Heart right ventricle (tissue), 16 donors: Measurements from ENCODE around the gene PDZK1IP1. TPM values are rescaled to one million over a fixed set of nuclear protein-coding genes. Genes with fewer than 3 reads are reported as not detected.
"Not testable (repeated sequence)": the region's sequence is repeated elsewhere in the genome, so short reads cannot be mapped to it uniquely, and the experiment has no call there.

Source experiments
- ATAC-seq, 8 donors: fragments of 200-7000 bp; cut with Tn5 transposase; one replicate each; pipeline ENCODE4 v1.9.1; 2020; ENCODE audit warnings: mild to moderate bottlenecking in 8 of 8, moderate library complexity in 8 of 8, moderate number of reproducible peaks in 1 of 8
- DNase-seq, 2 donors: peaks; one replicate each; pipeline ENCODE4 v3.0.0-alpha.2; 2020
- H3K27ac ChIP-seq, 10 donors: fragments of 200-600 bp; sonication (generic) in 2 of 10; one replicate each; pipeline versions ENCODE4 v1.5.0 to v1.8.0; 2020 to 2022; ENCODE audit warnings: mild to moderate bottlenecking in 3 of 10
- H3K27me3 ChIP-seq, 7 donors: fragments of 200-600 bp; one replicate each; pipeline ENCODE4 v1.8.0; 2021 to 2022; ENCODE audit warnings: mild to moderate bottlenecking in 2 of 7
- H3K36me3 ChIP-seq, 9 donors: fragments of 200-600 bp; sonication (generic) in 1 of 9; one replicate each; pipeline versions ENCODE4 v1.5.0 to v1.8.0; 2020 to 2022; ENCODE audit warnings: mild to moderate bottlenecking in 2 of 9
- H3K4me1 ChIP-seq, 9 donors: fragments of 200-600 bp; sonication (generic) in 1 of 9; one replicate each; pipeline versions ENCODE4 v1.5.0 to v1.8.0; 2020 to 2022; ENCODE audit warnings: mild to moderate bottlenecking in 4 of 9
- H3K4me3 ChIP-seq, 10 donors: fragments of 200-600 bp; sonication (generic) in 2 of 10; one replicate each; pipeline versions ENCODE4 v1.5.0 to v1.8.0; 2020 to 2022; ENCODE audit warnings: mild to moderate bottlenecking in 7 of 10, moderate library complexity in 2 of 10
- H3K9me3 ChIP-seq, 11 donors: fragments of 200-600 bp in 10 of 11; sonication (generic) in 2 of 11; one replicate each; pipeline versions ENCODE4 v1.5.0 to v1.8.0; 2013 to 2022; ENCODE audit warnings: mild to moderate bottlenecking in 2 of 11, control low read depth in 1 of 11, moderate library complexity in 1 of 11
- WGBS, 2 donors: extraction: QIAGEN DNeasy Blood & Tissue Kit; methylation state at CpG; one replicate each; pipeline ENCODE4 v1.1.7; 2013; ENCODE audit warnings: inconsistent platforms in 1 of 2; 5-methylcytosine and 5-hydroxymethylcytosine counted together
- intact Hi-C, 10 donors: fragments of 100-400 bp; cut with DNase I; formaldehyde crosslinking; loops; one replicate each; pipeline versions ENCODE4 v1.11.1 to v1.14.2; 2022
- polyA plus RNA-seq, 2 donors: library from polyadenylated mRNA; stranded (reverse); fragments of 200-250 nt; gene quantifications; one replicate each; pipeline ENCODE4 v1.2.3, GENCODE V29; 2013
- total RNA-seq, 10 donors: library from RNA; stranded (reverse); fragmentation: NEBNext Ultra II Directional in 3 of 10; extraction: Animal tissue kit (Norgen Biotek cat#: 25700) in 3 of 10; gene quantifications; one replicate each; pipeline versions ENCODE4 v1.2.1 to v1.2.4, GENCODE V29; 2021 to 2023
- TF ChIP-seq, protein P1 (sequence below), 9 donors: fragments of 200-600 bp; sonication (generic) in 2 of 9; IDR thresholded peaks; one replicate each; pipeline versions ENCODE4 v1.5.0 to v1.8.0; 2021 to 2022; ENCODE audit warnings: antibody characterized with exemption in 9 of 9, mild to moderate bottlenecking in 5 of 9, moderate library complexity in 1 of 9
- donor health status: Arrhythmogenic right ventricular cardiomyopathy.
- donor health status: ischemic (EF 13 %, LVEDD 7.1; RV severe dilation, severe dysfunction).
- donor health status: healthy with polysubstance abuse.
- donor health status: DM: no; HTN: yes; CAD: no.
- donor health status: DM: no; HTN: no; CAD: no.
- donor health status: ischemic (EF 25% LVEDD 6.9; RV normal size, moderate dysfunction).
- donor health status: ischemic (EF 25% LVEDD 5.7; RV mildly dilated, moderate dysfunction).
- donor health status: healthy.
- donor health status: DM: yes; HTN: yes; CAD: no.
- donor health status: Ischemic cardiomyopathy.
- donor health status: ischemic (EF 35%, LVEDD 5.7; RV mildly dilated, moderate dysfunction).
- donor health status: nonischemic (EF 11% LVEDD 7.7; RV severe dilation, severe dysfunction).
- donor health status: DM: yes; HTN: yes; CAD: no.
- donor health status: PGD.
- donor health status: ischemic (EF 29% LVEDD 5.4; RV normal size, mild dysfunction).
- donor health status: nonischemic (EF 23%, LVEDD 6.1; RV moderate dilation, normal function).

PDZK1IP1 gene
- total and polyA plus RNA-seq, 12 donors = 0.23 to 0.78 (median 0.48) TPM; not detected in 8

DNA sequence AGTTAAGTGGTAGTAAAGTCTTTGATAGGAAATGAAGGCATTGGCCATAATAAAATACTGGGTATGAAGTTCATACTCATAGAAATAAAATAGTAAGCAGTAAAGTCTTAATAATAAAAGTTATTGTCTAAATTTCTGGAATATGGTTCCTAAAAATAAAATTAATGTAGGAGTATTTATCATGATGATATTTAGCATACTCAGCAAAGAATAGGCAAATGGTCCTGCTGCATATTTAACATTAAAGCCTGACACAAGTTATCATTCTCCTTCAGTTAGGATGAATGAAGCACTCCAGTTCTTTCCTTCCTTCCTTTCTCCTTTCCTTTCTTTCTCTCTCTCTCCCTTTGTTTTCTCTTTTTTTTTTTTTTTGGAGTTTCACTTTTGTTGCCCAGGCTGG lies 25.3 kb downstream of the PDZK1IP1 start:
- DNase-seq (no peak), ATAC-seq (no peak)
- Histone ChIP-seq H3K36me3 (no peaks in the 10 kb centered on the region), H3K27ac (no peak overlapping the region), H3K4me1 (no peaks in the 10 kb centered on the region), H3K27me3 (no peaks in the 10 kb centered on the region), H3K9me3 (peaks cover 0 to 12% (median 0%) of the 10 kb centered on the region in 11 donors), H3K4me3 (no peak overlapping the region)
- TF ChIP-seq, protein P1, sequence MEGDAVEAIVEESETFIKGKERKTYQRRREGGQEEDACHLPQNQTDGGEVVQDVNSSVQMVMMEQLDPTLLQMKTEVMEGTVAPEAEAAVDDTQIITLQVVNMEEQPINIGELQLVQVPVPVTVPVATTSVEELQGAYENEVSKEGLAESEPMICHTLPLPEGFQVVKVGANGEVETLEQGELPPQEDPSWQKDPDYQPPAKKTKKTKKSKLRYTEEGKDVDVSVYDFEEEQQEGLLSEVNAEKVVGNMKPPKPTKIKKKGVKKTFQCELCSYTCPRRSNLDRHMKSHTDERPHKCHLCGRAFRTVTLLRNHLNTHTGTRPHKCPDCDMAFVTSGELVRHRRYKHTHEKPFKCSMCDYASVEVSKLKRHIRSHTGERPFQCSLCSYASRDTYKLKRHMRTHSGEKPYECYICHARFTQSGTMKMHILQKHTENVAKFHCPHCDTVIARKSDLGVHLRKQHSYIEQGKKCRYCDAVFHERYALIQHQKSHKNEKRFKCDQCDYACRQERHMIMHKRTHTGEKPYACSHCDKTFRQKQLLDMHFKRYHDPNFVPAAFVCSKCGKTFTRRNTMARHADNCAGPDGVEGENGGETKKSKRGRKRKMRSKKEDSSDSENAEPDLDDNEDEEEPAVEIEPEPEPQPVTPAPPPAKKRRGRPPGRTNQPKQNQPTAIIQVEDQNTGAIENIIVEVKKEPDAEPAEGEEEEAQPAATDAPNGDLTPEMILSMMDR (IDR thresholded peaks at IDR 0.05) = no peak
- intact Hi-C loops = no loop called here

- no peaks in the 10 kb centered on the region for H3K27me3 ChIP-seq
- intact Hi-C loops = no loop called here
- TF ChIP-seq, protein P1 (IDR thresholded peaks at IDR 0.05) = no peak
- H3K4me1 ChIP-seq = no peaks in the 10 kb centered on the region
- no peak overlapping the region for H3K4me3 ChIP-seq
- DNase-seq (no peak), ATAC-seq (no peak)
- 66 to 71% methylated on average over 5 of the region's 5 CpGs for WGBS, 2 donors
- H3K36me3 ChIP-seq = no peaks in the 10 kb centered on the region
- H3K9me3 ChIP-seq = peaks cover 0 to 12% (median 0%) of the 10 kb centered on the region in 11 donors
- H3K27ac ChIP-seq = no peak overlapping the region
Observed at GRCh38 chr1:47161298-47162040, 28.4 kb downstream of the PDZK1IP1 start.

- Histone ChIP-seq H3K27me3 (no peaks in the 10 kb centered on the region), H3K27ac (no peak overlapping the region), H3K36me3 (no peaks in the 10 kb centered on the region), H3K4me1 (no peaks in the 10 kb centered on the region), H3K4me3 (no peak overlapping the region), H3K9me3 (peaks cover 0 to 7% (median 0%) of the 10 kb centered on the region in 11 donors)
- DNase-seq (no peak), ATAC-seq (no peak)
- TF ChIP-seq, protein P1 (IDR thresholded peaks at IDR 0.05) = no peak
- intact Hi-C loops = no loop called here
Observed at GRCh38 chr1:47160716-47161115, 29.1 kb downstream of the PDZK1IP1 start.

- intact Hi-C loops, H3K4me3 ChIP-seq, H3K4me1 ChIP-seq, H3K27ac ChIP-seq, ATAC-seq, H3K27me3 ChIP-seq, H3K36me3 ChIP-seq, DNase-seq: not testable (repeated sequence)
- peaks cover 0 to 17% (median 0%) of the 10 kb centered on the region in 11 donors for H3K9me3 ChIP-seq
- WGBS, 2 donors = 61 to 90% methylated on average over 3 of the region's 3 CpGs
Observed at GRCh38 chr1:47157957-47158356, 31.9 kb downstream of the PDZK1IP1 start.

- ATAC-seq, H3K27ac ChIP-seq, H3K4me3 ChIP-seq, DNase-seq, H3K27me3 ChIP-seq, intact Hi-C loops, H3K4me1 ChIP-seq, H3K36me3 ChIP-seq: not testable (repeated sequence)
- H3K9me3 ChIP-seq = peaks cover 0 to 17% (median 0%) of the 10 kb centered on the region in 11 donors
Observed at GRCh38 chr1:47156457-47156856, 33.4 kb downstream of the PDZK1IP1 start.

DNA sequence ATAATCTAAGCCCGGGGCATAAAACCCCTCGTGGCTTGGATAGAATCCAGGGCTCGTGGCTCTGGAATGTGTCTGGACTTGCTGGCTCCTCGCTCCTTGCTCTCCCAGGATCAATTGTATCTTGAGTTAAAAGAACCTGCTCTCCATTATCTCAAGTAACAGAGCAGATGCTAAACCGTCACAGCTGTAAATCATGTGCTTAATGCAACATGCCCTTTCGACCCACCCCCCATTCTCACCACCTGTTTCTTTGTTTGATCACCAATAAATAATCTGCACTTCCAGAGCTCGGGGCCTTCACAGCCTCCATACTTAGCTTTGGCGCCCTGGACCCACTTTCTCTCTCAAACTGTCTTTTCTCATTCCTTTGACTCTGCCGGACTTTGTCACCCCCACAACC lies 40.7 kb downstream of the PDZK1IP1 start:
- H3K9me3 ChIP-seq, H3K27ac ChIP-seq, H3K36me3 ChIP-seq, H3K4me1 ChIP-seq, ATAC-seq, intact Hi-C loops, H3K4me3 ChIP-seq, DNase-seq: not testable (repeated sequence)
- WGBS, 2 donors = 38 to 40% methylated on average over 8 to 9 of the region's 9 CpGs
- peaks cover 0 to 13% (median 0%) of the 10 kb centered on the region in 7 donors for H3K27me3 ChIP-seq
